H1 (cell line): ENCODE results near the gene GAN. TPM values are rescaled to one million over a fixed set of nuclear protein-coding genes. Genes with fewer than 3 reads are reported as not detected.

Source experiments
- CTCF ChIA-PET: fragments of 300-600 bp; sonication (Branson Sonifier 250); formaldehyde crosslinking; loops from one replicate; lab custom pipeline; 2021; ENCODE audit not compliant: partially characterized antibody; lab: Charles Lee
- POLR2A ChIA-PET: fragments of 300-600 bp; sonication (Branson Sonifier 250); formaldehyde crosslinking; loops from one replicate; lab custom pipeline; 2021; ENCODE audit warnings: inconsistent platforms; ENCODE audit not compliant: partially characterized antibody; lab: Charles Lee
- DNase-seq, 2 experiments: peaks; one replicate each; pipeline versions ENCODE4 v3.0.0 to v3.0.0-alpha.2; 2010 to 2022; ENCODE audit warnings: low spot score in 2 of 2, low read depth in 1 of 2, mixed read lengths in 1 of 2
- FAIRE-seq: peaks from 2 replicates; lab custom pipeline; 2011; peaks lifted over from hg19 to GRCh38; lab: Jason Lieb, UNC
- H2AFZ ChIP-seq: 2 replicates; pipeline ENCODE4 v1.8.1; 2012; ENCODE audit warnings: low read length, inconsistent platforms
- H2AK5ac ChIP-seq: 2 replicates; pipeline ENCODE4 v1.6.1; 2013; ENCODE audit warnings: low read depth, low read length
- H2BK120ac ChIP-seq: replicated peaks from 2 replicates; pipeline ENCODE3; 2013; ENCODE audit warnings: low read depth, low read length, inconsistent platforms
- H2BK12ac ChIP-seq: 2 replicates; pipeline ENCODE4 v1.6.1; 2013; ENCODE audit warnings: low read depth, low read length
- H2BK15ac ChIP-seq: 2 replicates; pipeline ENCODE4 v1.6.1; 2013; ENCODE audit warnings: low read length
- H2BK20ac ChIP-seq: 2 replicates; pipeline ENCODE4 v1.6.1; 2013; ENCODE audit warnings: low read length
- H2BK5ac ChIP-seq: 2 replicates; pipeline ENCODE4 v1.6.1; 2013; ENCODE audit warnings: low read depth, low read length
- H3K14ac ChIP-seq: 2 replicates; pipeline ENCODE4 v1.6.1; 2013; ENCODE audit warnings: inconsistent platforms; ENCODE audit not compliant: insufficient read length
- H3K18ac ChIP-seq: 2 replicates; pipeline ENCODE4 v1.6.1; 2013; ENCODE audit warnings: low read length; ENCODE audit errors: extremely low read depth
- H3K23ac ChIP-seq: 2 replicates; pipeline ENCODE4 v1.6.1; 2013; ENCODE audit warnings: inconsistent platforms; ENCODE audit not compliant: insufficient read length
- H3K23me2 ChIP-seq: 2 replicates; pipeline ENCODE4 v1.6.1; 2013; ENCODE audit warnings: low read depth, low read length
- H3K27ac ChIP-seq: 2 replicates; pipeline ENCODE4 v1.6.1; 2011; ENCODE audit warnings: low read depth, low read length, inconsistent platforms
- H3K27me3 ChIP-seq, 4 experiments: replicated peaks in 1 of 4; 1 replicate in 1 of 4; 2 replicates in 3 of 4; pipeline versions ENCODE4 v1.6.1 to v1.8.1; 2011 to 2013; ENCODE audit warnings: low read length in 3 of 4, mild to moderate bottlenecking in 3 of 4, inconsistent platforms in 2 of 4, mixed read lengths in 2 of 4, moderate library complexity in 1 of 4; ENCODE audit not compliant: control insufficient read depth in 3 of 4, insufficient read depth in 3 of 4; ENCODE audit errors: extremely low read depth in 1 of 4
- H3K36me3 ChIP-seq, 4 experiments: 2 replicates each; pipeline versions ENCODE4 v1.6.1 to v1.8.1; 2011 to 2013; ENCODE audit warnings: mild to moderate bottlenecking in 4 of 4, low read length in 3 of 4, moderate library complexity in 2 of 4, control low read depth in 1 of 4, inconsistent platforms in 1 of 4; ENCODE audit not compliant: insufficient read depth in 4 of 4, control insufficient read depth in 2 of 4
- H3K4ac ChIP-seq: replicated peaks from 2 replicates; pipeline ENCODE3; 2013; ENCODE audit warnings: low read length, low read depth, mixed read lengths, inconsistent platforms; ENCODE audit not compliant: insufficient read length
- H3K4me1 ChIP-seq, 4 experiments: replicated peaks in 1 of 4; 1 replicate in 1 of 4; 2 replicates in 3 of 4; pipeline versions ENCODE4 v1.6.1 to v1.8.1; 2011 to 2013; ENCODE audit warnings: low read length in 3 of 4, inconsistent platforms in 2 of 4, mixed read lengths in 1 of 4; ENCODE audit not compliant: insufficient read depth in 4 of 4, control insufficient read depth in 3 of 4
- H3K4me2 ChIP-seq, 2 experiments: 2 replicates each; pipeline versions ENCODE4 v1.6.1 to v1.8.1; 2011 to 2013; ENCODE audit warnings: low read depth in 2 of 2, low read length in 2 of 2, control low read depth in 1 of 2, inconsistent platforms in 1 of 2, mild to moderate bottlenecking in 1 of 2; ENCODE audit not compliant: insufficient read depth in 1 of 2
- H3K4me3 ChIP-seq, 4 experiments: fragments of 200-600, 300-600 bp in 1 of 4; sonication (generic), shearing (Covaris generic), sonication (Bioruptor Twin) in 1 of 4; 2 replicates each; pipeline versions ENCODE4 v1.5.1 to v1.8.1; 2011 to 2016; ENCODE audit warnings: low read length in 4 of 4, low read depth in 3 of 4, control low read depth in 2 of 4, inconsistent platforms in 2 of 4, mild to moderate bottlenecking in 2 of 4, mixed read lengths in 1 of 4, moderate library complexity in 1 of 4; ENCODE audit not compliant: insufficient read depth in 2 of 4; ENCODE audit errors: extremely low read depth in 1 of 4
- H3K56ac ChIP-seq: replicated peaks from 2 replicates; pipeline ENCODE3; 2013; ENCODE audit warnings: low read depth, mild to moderate bottlenecking, mixed read lengths, low read length, inconsistent platforms; ENCODE audit not compliant: insufficient read length
- H3K79me1 ChIP-seq: 2 replicates; pipeline ENCODE4 v1.6.1; 2013; ENCODE audit warnings: low read depth, low read length, control low read depth
- H3K79me2 ChIP-seq, 2 experiments: 2 replicates each; pipeline versions ENCODE4 v1.6.1 to v1.8.1; 2012 to 2013; ENCODE audit warnings: low read length in 2 of 2, mild to moderate bottlenecking in 2 of 2, inconsistent platforms in 1 of 2; ENCODE audit not compliant: insufficient read depth in 2 of 2, control insufficient read depth in 1 of 2
- H3K9ac ChIP-seq, 4 experiments: replicated peaks in 1 of 4; 1 replicate in 1 of 4; 2 replicates in 3 of 4; pipeline versions ENCODE4 v1.6.1 to v1.8.1; 2011 to 2013; ENCODE audit warnings: low read depth in 3 of 4, low read length in 3 of 4, control low read depth in 2 of 4, mild to moderate bottlenecking in 2 of 4, moderate library complexity in 2 of 4, inconsistent platforms in 1 of 4; ENCODE audit errors: extremely low read depth in 1 of 4
- H3K9me3 ChIP-seq, 2 experiments: 2 replicates each; pipeline versions ENCODE4 v1.6.1 to v1.8.1; 2012 to 2013; ENCODE audit warnings: mild to moderate bottlenecking in 2 of 2, moderate library complexity in 2 of 2, control low read depth in 1 of 2, inconsistent platforms in 1 of 2, low read depth in 1 of 2, low read length in 1 of 2, mixed read lengths in 1 of 2; ENCODE audit not compliant: insufficient read depth in 2 of 2
- H4K20me1 ChIP-seq, 2 experiments: replicated peaks in 1 of 2; 2 replicates each; pipeline versions ENCODE3 to v1.8.1; 2011 to 2013; ENCODE audit warnings: inconsistent platforms in 2 of 2, low read length in 2 of 2, mild to moderate bottlenecking in 1 of 2; ENCODE audit not compliant: insufficient read depth in 2 of 2, control insufficient read depth in 1 of 2
- H4K5ac ChIP-seq: 2 replicates; pipeline ENCODE4 v1.6.1; 2013; ENCODE audit warnings: low read length, low read depth, mixed read lengths, inconsistent platforms; ENCODE audit not compliant: insufficient read length
- H4K8ac ChIP-seq: 2 replicates; pipeline ENCODE4 v1.8.0; 2013; ENCODE audit warnings: mild to moderate bottlenecking, moderate library complexity, low read length, inconsistent platforms; ENCODE audit not compliant: insufficient read depth; ENCODE audit errors: extremely low read depth
- H4K91ac ChIP-seq: replicated peaks from 2 replicates; pipeline ENCODE3; 2013; ENCODE audit warnings: low read length, mixed read lengths, inconsistent platforms; ENCODE audit not compliant: insufficient read length
- BCL11A ChIP-seq, 2 experiments: IDR thresholded peaks; one replicate each; pipeline ENCODE4 v1.6.1; 2011; ENCODE audit warnings: low read depth in 2 of 2, low read length in 2 of 2, mild to moderate bottlenecking in 2 of 2
- CBX8 ChIP-seq: fragments of 300-800, 300-1000 bp; sonication (generic); IDR thresholded peaks from 2 replicates; pipeline ENCODE4 v1.7.1; 2016; ENCODE audit warnings: low read depth, low read length, borderline replicate concordance
- GTF2F1 ChIP-seq: IDR thresholded peaks from 2 replicates; pipeline ENCODE4 v1.6.1; 2012; ENCODE audit warnings: low read depth, low read length, improper control_type of control experiment, borderline replicate concordance
- JUN ChIP-seq: IDR thresholded peaks from 2 replicates; pipeline ENCODE4 v1.6.1; 2011; ENCODE audit warnings: low read depth, mild to moderate bottlenecking, improper control_type of control experiment, low read length
- KDM1A ChIP-seq: fragments of 200-600, 300-600 bp; sonication (generic); IDR thresholded peaks from 2 replicates; pipeline ENCODE4 v1.7.1; 2016; ENCODE audit warnings: mild to moderate bottlenecking, low read length, borderline replicate concordance
- KDM5A ChIP-seq: fragments of 200-600 bp; IDR thresholded peaks from 2 replicates; pipeline ENCODE4 v1.7.1; 2012; ENCODE audit warnings: mild to moderate bottlenecking, low read length, inconsistent platforms, mixed read lengths
- NANOG ChIP-seq: IDR thresholded peaks from 2 replicates; pipeline ENCODE4 v1.6.1; 2011; ENCODE audit warnings: low read length, low read depth, mild to moderate bottlenecking, inconsistent platforms; ENCODE audit not compliant: insufficient read depth, poor library complexity, severe bottlenecking
- POLR2AphosphoS5 ChIP-seq: IDR thresholded peaks from 2 replicates; pipeline ENCODE4 v1.6.1; 2011; ENCODE audit warnings: low read depth, low read length
- SIRT6 ChIP-seq: IDR thresholded peaks from one replicate; pipeline ENCODE4 v1.7.1; 2012; ENCODE audit warnings: low read length, inconsistent platforms
- WGBS, 2 experiments: shearing (Covaris generic) in 1 of 2; methylation state at CpG; one replicate each; pipeline versions ENCODE4 v1.1.6 to v1.1.7; 2013 to 2015; ENCODE audit warnings: low lambda C conversion rate in 2 of 2, mixed read lengths in 2 of 2, inconsistent platforms in 1 of 2, low coverage in 1 of 2, missing lambda C conversion rate in 1 of 2; ENCODE audit not compliant: insufficient replicate concordance in 2 of 2, insufficient coverage in 1 of 2, insufficient read length in 1 of 2; ENCODE audit errors: extremely low coverage in 1 of 2, missing lambda C conversion rate in 1 of 2; 5-methylcytosine and 5-hydroxymethylcytosine counted together
- polyA plus RNA-seq, 7 experiments: library from polyadenylated mRNA; depleted of rRNA in 3 of 7; stranded (reverse) in 5 of 7; unstranded in 2 of 7; fragments of >200 nt in 5 of 7; fragments of 200-250 nt in 2 of 7; gene quantifications; 1 replicate in 5 of 7; 2 replicates in 1 of 7; 4 replicates in 1 of 7; pipeline versions ENCODE4 v1.2.1 to v1.2.3, GENCODE V29; 2011 to 2013; ENCODE audit warnings: missing spikeins in 2 of 7, mixed read lengths in 2 of 7
- total RNA-seq: library from RNA; stranded (reverse); fragmentation: NEBNext Ultra II Directional; extraction: Animal tissue kit (Norgen Biotek cat#: 25700); gene quantifications from 2 replicates; pipeline ENCODE4 v1.2.1, GENCODE V29; 2021

Gene GAN
- total and polyA plus RNA-seq, 2 of the 8 experiments (the other 6 are each of a cell fraction or from before 2014, with no cell fraction given) = 4.5 to 23.9 TPM

DNA sequence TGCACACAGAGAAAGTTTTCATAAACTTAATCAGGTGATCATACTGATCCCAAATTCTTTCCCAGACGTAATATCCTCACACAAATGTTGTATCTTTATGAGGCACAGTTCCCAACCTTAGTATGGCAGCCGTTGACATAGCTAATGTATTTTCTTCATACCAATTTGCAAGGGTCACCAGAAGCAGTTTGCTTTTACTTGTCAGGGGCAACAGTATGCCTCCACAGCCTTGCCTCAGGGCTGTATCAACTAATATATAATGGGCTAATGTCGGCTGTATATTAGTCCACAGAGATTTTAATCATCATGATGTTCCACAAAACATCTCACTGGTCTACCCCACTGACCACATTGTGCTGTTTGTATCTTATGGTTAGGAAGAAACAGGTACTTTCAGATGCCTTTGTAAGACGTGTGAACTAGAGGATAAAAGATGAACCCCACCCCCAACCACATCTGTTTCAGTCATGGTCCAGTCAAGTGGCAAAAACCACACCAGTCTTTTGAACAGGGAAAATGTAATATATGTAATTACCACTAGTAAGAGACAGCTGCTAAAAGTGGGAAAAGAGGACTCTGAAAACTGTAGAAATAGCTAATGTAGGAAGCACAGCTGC lies 55.2 kb downstream of the GAN start:
- 89% methylated on average over 4 of the region's 4 CpGs; no CpG with 5 or more reads in 1 of the 2 experiments for WGBS, 2 experiments
- CTCF ChIA-PET = interaction anchor here (0.6 to 1.2 kb wide), 5 partner anchors 35 to 343 kb away, joined by 3 to 4 read pairs (median 3); no protein-coding TSS in a partner anchor
- TF ChIP-seq CBX8 (no peak), JUN (no peak), SIRT6 (no peak), POLR2AphosphoS5 (no peak), KDM1A (no peak), BCL11A (IDR thresholded peaks at IDR 0.05; ENCODE audit: low read depth in 2 of 2, low read length in 2 of 2) (no peak), GTF2F1 (no peak), NANOG (no peak), KDM5A (no peak)

More for the DNA sequence above, 55.2 kb downstream of the GAN start:
- Histone ChIP-seq H3K56ac (no peak overlapping the region), H3K4me1 (no peaks in the 10 kb centered on the region), H2AK5ac (no peak overlapping the region), H3K23me2 (no peaks in the 10 kb centered on the region), H3K4me3 (no peak overlapping the region), H3K23ac (no peak overlapping the region), H3K79me2 (no peaks in the 10 kb centered on the region), H3K9me3 (no peaks in the 10 kb centered on the region), H3K36me3 (peaks cover 6 to 29% (median 9%) of the 10 kb centered on the region in 4 experiments; a peak in 7 of 8 replicates), H4K5ac (no peak overlapping the region), H2BK12ac (no peak overlapping the region), H4K20me1 (peaks cover 0 to 1% of the 10 kb centered on the region in 2 experiments), H3K27ac (no peak overlapping the region), H3K79me1 (no peaks in the 10 kb centered on the region), H3K9ac (no peak overlapping the region), H3K4me2 (no peak overlapping the region), H4K8ac (no peak overlapping the region), H2BK15ac (no peak overlapping the region), H3K18ac (no peak overlapping the region), H3K27me3 (no peaks in the 10 kb centered on the region), H3K14ac (no peak overlapping the region), H2BK120ac (no peak overlapping the region), H2BK5ac (no peak overlapping the region), H2AFZ (no peak overlapping the region), H3K4ac (no peak overlapping the region), H4K91ac (no peak overlapping the region), H2BK20ac (no peak overlapping the region)
- POLR2A ChIA-PET = interaction anchor here (1.3 kb wide), 1 partner anchor 12 kb away, joined by 4 read pairs; no protein-coding TSS in a partner anchor
- no peak for DNase-seq
- no peak for FAIRE-seq
